PC-9 (cell line): ENCODE data around the gene ARGLU1. TPM values are rescaled to one million over a fixed set of nuclear protein-coding genes. Genes with fewer than 3 reads are reported as not detected.

ENCODE experiments used
- BruUV-seq: library from RNA; stranded (reverse); fragments of 400-500 nt; replicated peaks from 2 replicates; lab custom pipeline; 2021; lab: Mats Ljungman, UMichigan
- CTCF ChIA-PET: fragments of 300-600 bp; sonication (Branson Sonifier 250); formaldehyde crosslinking; loops from one replicate; lab custom pipeline; 2022; ENCODE audit warnings: antibody characterized with exemption; lab: Charles Lee
- POLR2A ChIA-PET: fragments of 300-600 bp; sonication (Branson Sonifier 250); formaldehyde crosslinking; loops from one replicate; lab custom pipeline; 2022; ENCODE audit warnings: antibody characterized with exemption; ENCODE audit not compliant: unreplicated experiment; lab: Charles Lee
- DNase-seq, 2 experiments: peaks; one replicate each; pipeline versions ENCODE4 v3.0.0 to v3.0.0-alpha.2; 2015 to 2022; ENCODE audit warnings: mixed read lengths in 1 of 2
- H2AFZ ChIP-seq: fragments of 200-600 bp; sonication (generic); 2 replicates; pipeline ENCODE4 v1.8.1; 2017; ENCODE audit warnings: antibody characterized with exemption
- H3F3A ChIP-seq: fragments of 200-600 bp; sonication (generic); 2 replicates; pipeline ENCODE4 v1.8.1; 2017; ENCODE audit warnings: antibody characterized with exemption, mild to moderate bottlenecking, low read depth; ENCODE audit not compliant: insufficient read depth
- H3K27ac ChIP-seq: fragments of 200-600 bp; sonication (generic); 2 replicates; pipeline ENCODE4 v1.6.1; 2016; ENCODE audit warnings: mixed run types
- H3K27me3 ChIP-seq: fragments of 200-600 bp; sonication (generic); 2 replicates; pipeline ENCODE4 v1.6.1; 2016; ENCODE audit warnings: low read depth, mixed run types; ENCODE audit not compliant: insufficient read depth
- H3K36me3 ChIP-seq: fragments of 200-600 bp; sonication (generic); 2 replicates; pipeline ENCODE4 v1.6.1; 2016; ENCODE audit warnings: low read depth, mixed run types
- H3K4me1 ChIP-seq: fragments of 200-600 bp; sonication (generic); replicated peaks from 2 replicates; pipeline ENCODE4 v1.6.1; 2016; ENCODE audit warnings: mixed run types; ENCODE audit not compliant: insufficient read depth
- H3K4me2 ChIP-seq: fragments of 200-600 bp; sonication (generic); 2 replicates; pipeline ENCODE4 v1.6.1; 2017; ENCODE audit warnings: mixed run types
- H3K4me3 ChIP-seq: fragments of 200-600 bp; sonication (generic); 2 replicates; pipeline ENCODE4 v1.6.1; 2016; ENCODE audit warnings: mixed run types
- H3K79me2 ChIP-seq: fragments of 200-600 bp; sonication (generic); 2 replicates; pipeline ENCODE4 v1.6.1; 2017; ENCODE audit warnings: low read depth, mixed run types
- H3K9me2 ChIP-seq: fragments of 200-600 bp; sonication (generic); 2 replicates; pipeline ENCODE4 v1.8.1; 2017; ENCODE audit warnings: mild to moderate bottlenecking; ENCODE audit not compliant: insufficient read depth
- H3K9me3 ChIP-seq: fragments of 200-600 bp; sonication (generic); 2 replicates; pipeline ENCODE4 v1.8.1; 2016; ENCODE audit warnings: low read depth; ENCODE audit not compliant: insufficient read depth
- H4K20me1 ChIP-seq: fragments of 200-600 bp; sonication (generic); 2 replicates; pipeline ENCODE4 v1.8.1; 2017; ENCODE audit not compliant: insufficient read depth
- EZH2 ChIP-seq: fragments of 200-600 bp; sonication (generic); IDR thresholded peaks from 2 replicates; pipeline ENCODE4 v1.8.0; 2017; ENCODE audit warnings: antibody characterized with exemption, low read depth
- intact Hi-C: fragments of 100-400 bp; cut with micrococcal nuclease; formaldehyde crosslinking; loops from one replicate; pipeline ENCODE4 v1.10.0; 2022; ENCODE audit not compliant: unreplicated experiment
- total RNA-seq: library from RNA; stranded (reverse); gene quantifications from 2 replicates; pipeline ENCODE4 v1.2.3, GENCODE V29; 2021
- TF ChIP-seq, protein P1 (sequence below): fragments of 200-600 bp; sonication (generic); conservative IDR thresholded peaks from 2 replicates; pipeline ENCODE4 v1.6.1; 2017; ENCODE audit warnings: mixed run types, antibody characterized with exemption, mild to moderate bottlenecking, moderate library complexity

Gene ARGLU1
- total RNA-seq, 1 experiment from 2014 or later: 89.2 TPM

DNA sequence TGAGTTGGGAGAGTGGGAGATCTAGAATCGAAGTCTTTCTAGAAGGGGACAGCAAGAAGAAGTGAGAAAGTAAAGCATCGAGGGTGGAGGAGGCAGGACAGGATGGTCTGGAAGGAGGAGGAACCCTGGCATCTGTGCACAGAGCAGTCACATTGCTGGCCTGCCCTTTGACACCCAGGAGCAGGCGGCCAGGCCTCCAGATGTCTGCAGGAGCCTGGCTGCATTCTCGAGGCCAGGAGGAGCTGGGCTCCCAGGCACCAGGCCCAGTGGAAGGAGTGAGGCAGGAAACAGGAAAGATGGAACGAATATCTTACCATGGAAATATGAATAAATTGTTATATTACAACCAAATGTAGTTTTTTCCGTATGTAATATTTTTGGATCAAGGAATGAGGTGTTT, 27.7 kb upstream of the ARGLU1 start:
- Histone ChIP-seq H3K79me2 (no peaks in the 10 kb centered on the region), H3K4me1 (no peaks in the 10 kb centered on the region), H3K27me3 (no peaks in the 10 kb centered on the region), H2AFZ (no peak overlapping the region), H3K9me3 (no peaks in the 10 kb centered on the region), H3K36me3 (no peaks in the 10 kb centered on the region), H3K27ac (no peak overlapping the region), H3K4me2 (no peak overlapping the region), H3K9me2 (no peaks in the 10 kb centered on the region; the same call in 1 of the 2 replicates), H3F3A (no peaks in the 10 kb centered on the region), H4K20me1 (no peaks in the 10 kb centered on the region), H3K4me3 (no peak overlapping the region)
- intact Hi-C loops: no loop called here
- ChIA-PET POLR2A (no interaction called here), CTCF (no interaction called here)
- BruUV-seq: no TSS peak
- TF ChIP-seq EZH2: no peak
- TF ChIP-seq, protein P1, sequence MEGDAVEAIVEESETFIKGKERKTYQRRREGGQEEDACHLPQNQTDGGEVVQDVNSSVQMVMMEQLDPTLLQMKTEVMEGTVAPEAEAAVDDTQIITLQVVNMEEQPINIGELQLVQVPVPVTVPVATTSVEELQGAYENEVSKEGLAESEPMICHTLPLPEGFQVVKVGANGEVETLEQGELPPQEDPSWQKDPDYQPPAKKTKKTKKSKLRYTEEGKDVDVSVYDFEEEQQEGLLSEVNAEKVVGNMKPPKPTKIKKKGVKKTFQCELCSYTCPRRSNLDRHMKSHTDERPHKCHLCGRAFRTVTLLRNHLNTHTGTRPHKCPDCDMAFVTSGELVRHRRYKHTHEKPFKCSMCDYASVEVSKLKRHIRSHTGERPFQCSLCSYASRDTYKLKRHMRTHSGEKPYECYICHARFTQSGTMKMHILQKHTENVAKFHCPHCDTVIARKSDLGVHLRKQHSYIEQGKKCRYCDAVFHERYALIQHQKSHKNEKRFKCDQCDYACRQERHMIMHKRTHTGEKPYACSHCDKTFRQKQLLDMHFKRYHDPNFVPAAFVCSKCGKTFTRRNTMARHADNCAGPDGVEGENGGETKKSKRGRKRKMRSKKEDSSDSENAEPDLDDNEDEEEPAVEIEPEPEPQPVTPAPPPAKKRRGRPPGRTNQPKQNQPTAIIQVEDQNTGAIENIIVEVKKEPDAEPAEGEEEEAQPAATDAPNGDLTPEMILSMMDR: no peak
- no peak for DNase-seq

DNA sequence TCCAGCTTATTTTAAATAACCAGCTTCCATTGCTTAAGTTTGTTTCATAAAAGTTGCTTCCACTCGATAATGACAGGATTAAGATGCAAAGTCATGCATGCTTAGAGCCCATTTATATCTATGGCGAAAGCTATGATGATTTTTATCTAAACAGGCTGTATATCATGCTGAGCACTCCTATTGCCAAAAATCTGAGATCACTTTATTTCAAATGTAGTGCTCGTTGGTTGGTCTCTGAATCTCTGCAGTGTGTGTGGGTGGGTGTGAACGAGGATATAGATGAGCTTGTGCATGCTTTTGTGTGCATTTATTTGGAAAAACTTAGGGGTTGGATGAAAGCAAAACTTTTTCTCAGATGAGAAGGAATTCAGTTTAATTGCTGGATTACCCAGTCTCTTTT, 27.0 kb upstream of the ARGLU1 start:
- TF ChIP-seq EZH2: no peak
- TF ChIP-seq, protein P1: no peak
- Histone ChIP-seq H3K79me2 (no peaks in the 10 kb centered on the region), H3K9me2 (no peaks in the 10 kb centered on the region; the same call in 1 of the 2 replicates), H3K36me3 (no peaks in the 10 kb centered on the region), H3K4me3 (no peak overlapping the region), H4K20me1 (no peaks in the 10 kb centered on the region), H3F3A (no peaks in the 10 kb centered on the region), H3K4me1 (no peaks in the 10 kb centered on the region; the same call in 1 of the 2 replicates), H3K4me2 (no peak overlapping the region), H3K9me3 (no peaks in the 10 kb centered on the region), H3K27me3 (no peaks in the 10 kb centered on the region), H2AFZ (no peak overlapping the region), H3K27ac (no peak overlapping the region)
- no peak for DNase-seq
- ChIA-PET POLR2A (interaction anchor here (0.6 kb wide), 1 partner anchor 228 kb away, joined by 5 read pairs; no protein-coding TSS in a partner anchor), CTCF (no interaction called here)
- BruUV-seq: no TSS peak
- intact Hi-C loops: no loop called here

DNA sequence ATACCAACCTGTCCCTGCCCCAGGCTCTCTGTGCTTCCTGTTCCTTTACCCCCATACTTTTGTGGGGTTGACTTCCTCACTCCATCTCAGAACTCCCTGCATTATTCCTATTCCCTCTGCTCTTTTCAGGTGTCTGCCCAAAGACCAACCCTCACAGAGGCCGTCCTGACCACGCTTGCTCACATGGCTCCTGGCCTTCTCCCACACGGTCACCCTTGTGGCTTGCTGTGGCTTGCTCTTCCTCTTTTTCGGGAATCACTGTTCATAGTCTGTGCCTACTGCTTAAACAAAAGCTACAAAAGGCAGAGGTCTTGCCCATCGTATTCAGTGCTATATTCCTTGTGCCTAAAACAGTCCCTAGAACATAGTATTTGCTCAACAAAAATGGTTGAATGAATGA, 25.2 kb upstream of the ARGLU1 start:
- no peaks in the 10 kb centered on the region; the same call in 1 of the 2 replicates for H3K9me2 ChIP-seq
- no peak overlapping the region for H2AFZ ChIP-seq
- H3K4me2 ChIP-seq: no peak overlapping the region
- BruUV-seq: no TSS peak
- ChIA-PET CTCF (no interaction called here), POLR2A (no interaction called here)
- no peak for DNase-seq
- no peak overlapping the region for H3K4me3 ChIP-seq
- H4K20me1 ChIP-seq: no peaks in the 10 kb centered on the region
- intact Hi-C loops: no loop called here
- H3K79me2 ChIP-seq: no peaks in the 10 kb centered on the region
- peaks cover 1% of the 10 kb centered on the region; the same call in 1 of the 2 replicates for H3K4me1 ChIP-seq
- no peaks in the 10 kb centered on the region for H3K36me3 ChIP-seq
- no peaks in the 10 kb centered on the region for H3K27me3 ChIP-seq
- H3F3A ChIP-seq: no peaks in the 10 kb centered on the region
- no peaks in the 10 kb centered on the region for H3K9me3 ChIP-seq
- TF ChIP-seq EZH2: no peak
- TF ChIP-seq, protein P1: no peak
- no peak overlapping the region for H3K27ac ChIP-seq
